ENCODE data around the gene COG2. TPM values are rescaled to one million over a fixed set of nuclear protein-coding genes. Genes with fewer than 3 reads are reported as not detected.

COG2 gene
- 25.8 and 26.9 TPM in 2 replicates for total RNA-seq

GRCh38 chr1:230642263-230642959, at the start of gene COG2:
TSS of gene COG2 (plus strand) at chr1:230642481. CDS start at chr1:230642607, 126 bp downstream.

GRCh38 chr1:230713915-230714764, 71.9 kb downstream of the COG2 start, which contains the start of gene AGT:
TSS of gene AGT (minus strand) at chr1:230714122. CDS start at chr1:230710823, 3,299 bp downstream.

Other genes starting within 250 kb of the COG2 start
- gene PGBD5, start 216.1 kb upstream of the COG2 start, total RNA-seq = under 0.01 and 15.2 TPM in 2 replicates
- gene AGT, start 71.6 kb downstream of the COG2 start, total RNA-seq = 0.24 TPM in 1 of 2 replicates, not detected in the other
- 0.43 TPM in 1 of 2 replicates, not detected in the other for gene CAPN9, start 104.9 kb downstream of the COG2 start, total RNA-seq
- gene C1orf198, start 226.0 kb downstream of the COG2 start, total RNA-seq = 10.4 and 15.9 TPM in 2 replicates